ENCODE results near the gene CPA3.

The CPA3 gene

DNA sequence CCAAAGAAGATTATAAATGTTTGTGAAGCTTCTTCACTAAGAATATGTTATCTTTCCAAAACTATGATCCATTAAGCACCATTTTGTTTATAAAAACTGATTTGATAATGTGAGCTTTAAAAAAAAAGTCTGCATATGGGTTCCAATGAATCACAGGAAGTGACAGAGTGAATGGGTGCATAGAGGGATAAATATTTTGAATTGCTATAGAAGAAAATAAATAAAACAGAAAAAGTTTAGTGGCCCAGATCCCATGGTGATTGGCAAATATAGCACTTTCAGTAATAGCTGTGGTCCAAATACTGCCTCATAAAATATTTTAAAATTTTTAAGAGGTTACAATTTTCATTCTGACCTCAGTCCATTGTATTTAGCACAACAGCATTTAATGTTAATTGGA is 19.2 kb downstream of the CPA3 start:
- TF ChIP-seq POLR2AphosphoS5 (IDR thresholded peaks at IDR 0.05; ENCODE audit: low read depth) (no peak), SPI1 (IDR thresholded peaks at IDR 0.05; ENCODE audit: borderline replicate concordance, low read depth) (no peak), GABPA (IDR thresholded peaks at IDR 0.05; ENCODE audit: low read depth) (no peak)
- TF ChIP-seq, protein P1, sequence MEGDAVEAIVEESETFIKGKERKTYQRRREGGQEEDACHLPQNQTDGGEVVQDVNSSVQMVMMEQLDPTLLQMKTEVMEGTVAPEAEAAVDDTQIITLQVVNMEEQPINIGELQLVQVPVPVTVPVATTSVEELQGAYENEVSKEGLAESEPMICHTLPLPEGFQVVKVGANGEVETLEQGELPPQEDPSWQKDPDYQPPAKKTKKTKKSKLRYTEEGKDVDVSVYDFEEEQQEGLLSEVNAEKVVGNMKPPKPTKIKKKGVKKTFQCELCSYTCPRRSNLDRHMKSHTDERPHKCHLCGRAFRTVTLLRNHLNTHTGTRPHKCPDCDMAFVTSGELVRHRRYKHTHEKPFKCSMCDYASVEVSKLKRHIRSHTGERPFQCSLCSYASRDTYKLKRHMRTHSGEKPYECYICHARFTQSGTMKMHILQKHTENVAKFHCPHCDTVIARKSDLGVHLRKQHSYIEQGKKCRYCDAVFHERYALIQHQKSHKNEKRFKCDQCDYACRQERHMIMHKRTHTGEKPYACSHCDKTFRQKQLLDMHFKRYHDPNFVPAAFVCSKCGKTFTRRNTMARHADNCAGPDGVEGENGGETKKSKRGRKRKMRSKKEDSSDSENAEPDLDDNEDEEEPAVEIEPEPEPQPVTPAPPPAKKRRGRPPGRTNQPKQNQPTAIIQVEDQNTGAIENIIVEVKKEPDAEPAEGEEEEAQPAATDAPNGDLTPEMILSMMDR (IDR thresholded peaks at IDR 0.05; ENCODE audit: insufficient read depth, low read length) = no peak
- TF ChIP-seq, protein P2, sequence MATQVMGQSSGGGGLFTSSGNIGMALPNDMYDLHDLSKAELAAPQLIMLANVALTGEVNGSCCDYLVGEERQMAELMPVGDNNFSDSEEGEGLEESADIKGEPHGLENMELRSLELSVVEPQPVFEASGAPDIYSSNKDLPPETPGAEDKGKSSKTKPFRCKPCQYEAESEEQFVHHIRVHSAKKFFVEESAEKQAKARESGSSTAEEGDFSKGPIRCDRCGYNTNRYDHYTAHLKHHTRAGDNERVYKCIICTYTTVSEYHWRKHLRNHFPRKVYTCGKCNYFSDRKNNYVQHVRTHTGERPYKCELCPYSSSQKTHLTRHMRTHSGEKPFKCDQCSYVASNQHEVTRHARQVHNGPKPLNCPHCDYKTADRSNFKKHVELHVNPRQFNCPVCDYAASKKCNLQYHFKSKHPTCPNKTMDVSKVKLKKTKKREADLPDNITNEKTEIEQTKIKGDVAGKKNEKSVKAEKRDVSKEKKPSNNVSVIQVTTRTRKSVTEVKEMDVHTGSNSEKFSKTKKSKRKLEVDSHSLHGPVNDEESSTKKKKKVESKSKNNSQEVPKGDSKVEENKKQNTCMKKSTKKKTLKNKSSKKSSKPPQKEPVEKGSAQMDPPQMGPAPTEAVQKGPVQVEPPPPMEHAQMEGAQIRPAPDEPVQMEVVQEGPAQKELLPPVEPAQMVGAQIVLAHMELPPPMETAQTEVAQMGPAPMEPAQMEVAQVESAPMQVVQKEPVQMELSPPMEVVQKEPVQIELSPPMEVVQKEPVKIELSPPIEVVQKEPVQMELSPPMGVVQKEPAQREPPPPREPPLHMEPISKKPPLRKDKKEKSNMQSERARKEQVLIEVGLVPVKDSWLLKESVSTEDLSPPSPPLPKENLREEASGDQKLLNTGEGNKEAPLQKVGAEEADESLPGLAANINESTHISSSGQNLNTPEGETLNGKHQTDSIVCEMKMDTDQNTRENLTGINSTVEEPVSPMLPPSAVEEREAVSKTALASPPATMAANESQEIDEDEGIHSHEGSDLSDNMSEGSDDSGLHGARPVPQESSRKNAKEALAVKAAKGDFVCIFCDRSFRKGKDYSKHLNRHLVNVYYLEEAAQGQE (IDR thresholded peaks at IDR 0.05; ENCODE audit: insufficient replicate concordance, low read depth) = no peak
- Histone ChIP-seq H3K27me3 (ENCODE audit: insufficient read depth, poor library complexity, severe bottlenecking) (no peaks in the 10 kb centered on the region), H3K4me3 (replicated peaks; ENCODE audit: insufficient read depth, low read length) (no peak overlapping the region), H3K27ac (replicated peaks) (no peak overlapping the region)
- no peak for DNase-seq (ENCODE audit: low read depth in 1 of 2, low spot score in 1 of 2)

DNA sequence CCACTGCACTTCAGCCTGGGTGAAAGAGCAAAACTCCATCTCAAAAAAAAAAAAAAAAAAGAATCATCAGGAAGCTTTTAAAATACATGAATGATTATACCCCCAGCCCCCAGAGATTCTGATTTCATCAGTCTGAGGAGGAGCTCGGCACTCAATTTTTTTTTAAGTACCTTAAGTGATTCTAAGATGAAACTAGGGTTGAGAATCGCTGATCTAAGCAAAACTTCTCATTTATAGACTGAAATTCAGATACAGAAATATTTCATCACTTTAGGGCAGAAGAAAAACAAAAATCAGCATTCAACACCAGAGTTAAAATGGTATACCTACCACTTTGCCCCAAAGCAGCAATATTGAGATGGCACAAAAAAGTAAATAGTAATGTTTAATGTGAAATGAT is 24.7 kb downstream of the CPA3 start:
- DNase-seq (ENCODE audit: low read depth in 1 of 2, low spot score in 1 of 2) = no peak
- Histone ChIP-seq H3K27ac (replicated peaks) (no peak overlapping the region), H3K4me3 (replicated peaks; ENCODE audit: insufficient read depth, low read length) (no peak overlapping the region), H3K27me3 (ENCODE audit: insufficient read depth, poor library complexity, severe bottlenecking) (no peaks in the 10 kb centered on the region)
- TF ChIP-seq SPI1 (IDR thresholded peaks at IDR 0.05; ENCODE audit: borderline replicate concordance, low read depth) = no peak
- no peak for TF ChIP-seq GABPA (IDR thresholded peaks at IDR 0.05; ENCODE audit: low read depth)
- TF ChIP-seq, protein P2 (IDR thresholded peaks at IDR 0.05; ENCODE audit: insufficient replicate concordance, low read depth) = no peak
- TF ChIP-seq, protein P1 (IDR thresholded peaks at IDR 0.05; ENCODE audit: insufficient read depth, low read length) = no peak
- TF ChIP-seq POLR2AphosphoS5 (IDR thresholded peaks at IDR 0.05; ENCODE audit: low read depth) = no peak

DNA sequence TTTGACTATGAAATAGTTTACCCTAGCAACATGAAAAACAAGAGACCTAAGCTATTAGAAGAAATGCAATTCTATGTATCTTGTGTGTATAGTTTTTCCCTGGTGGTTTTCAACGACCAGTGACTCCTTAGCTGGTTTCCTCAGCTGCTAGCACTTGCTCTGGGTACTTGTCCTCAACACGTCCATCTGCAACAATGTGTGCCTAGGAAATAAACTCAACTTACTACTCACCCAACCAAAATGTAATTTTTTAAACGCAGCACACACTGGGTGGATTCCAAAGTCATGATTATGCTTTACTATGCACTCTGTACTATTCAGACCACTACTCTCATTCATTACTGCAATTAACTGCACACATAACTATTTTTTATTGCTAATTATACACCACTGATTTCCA is 31.0 kb downstream of the CPA3 start:
- H3K27me3 ChIP-seq (ENCODE audit: insufficient read depth, poor library complexity, severe bottlenecking) = peaks cover 3% of the 10 kb centered on the region
- TF ChIP-seq, protein P2 (IDR thresholded peaks at IDR 0.05; ENCODE audit: insufficient replicate concordance, low read depth) = no peak
- TF ChIP-seq GABPA (IDR thresholded peaks at IDR 0.05; ENCODE audit: low read depth) (no peak), POLR2AphosphoS5 (IDR thresholded peaks at IDR 0.05; ENCODE audit: low read depth) (no peak), SPI1 (IDR thresholded peaks at IDR 0.05; ENCODE audit: borderline replicate concordance, low read depth) (no peak)
- TF ChIP-seq, protein P1 (IDR thresholded peaks at IDR 0.05; ENCODE audit: insufficient read depth, low read length) = no peak
- H3K27ac ChIP-seq (replicated peaks) = no peak overlapping the region
- no peak for DNase-seq (ENCODE audit: low read depth in 1 of 2, low spot score in 1 of 2)
- no peak overlapping the region for H3K4me3 ChIP-seq (replicated peaks; ENCODE audit: insufficient read depth, low read length)

Data from HL-60 (cell line).